ENCODE measurements around the gene ITGB5. TPM values are rescaled to one million over a fixed set of nuclear protein-coding genes. Genes with fewer than 3 reads are reported as not detected.
A peak's percentile ranks its signal among the peaks of the same experiment; 100 is the strongest.

ITGB5 gene
- total RNA-seq, 1 experiment from 2014 or later = 146 TPM

DNA sequence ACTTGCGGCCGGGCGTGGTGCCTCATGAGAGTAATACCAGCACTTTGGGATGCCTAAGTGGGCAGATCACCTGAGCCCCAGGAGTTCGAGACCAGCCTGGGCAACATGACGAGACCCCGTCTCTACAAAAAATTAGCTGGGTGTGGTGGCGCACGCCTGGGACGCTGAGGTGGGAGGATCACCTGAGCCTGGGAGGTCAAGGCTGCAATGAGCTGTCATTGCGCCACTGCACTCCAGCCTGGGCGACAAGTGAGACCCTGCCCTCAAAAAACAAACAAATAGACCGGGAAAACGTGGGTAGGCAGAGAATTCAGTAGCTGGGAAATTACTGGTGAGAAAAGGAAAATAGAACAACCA lies 156.2 kb downstream of the ITGB5 start:
- Histone ChIP-seq H3T11ph (ENCODE audit: low read length) (no peak overlapping the region), H2BK20ac (ENCODE audit: low read depth, low read length, poor library complexity, severe bottlenecking) (no peak overlapping the region), H2BK120ac (ENCODE audit: low read depth, low read length, poor library complexity, severe bottlenecking) (no peak overlapping the region), H3K4me1 (ENCODE audit: insufficient read depth, low read length) (no peaks in the 10 kb centered on the region), H4K91ac (ENCODE audit: insufficient read length, low read depth, low read length) (peak overlapping the region; percentile 8), H3K27ac (ENCODE audit: insufficient read length, low read depth, low read length) (no peak overlapping the region), H3K79me2 (ENCODE audit: insufficient read depth, low read length) (peaks cover 22% of the 10 kb centered on the region), H2AFZ (ENCODE audit: low read length) (no peak overlapping the region), H4K5ac (ENCODE audit: insufficient read length, low read depth, low read length) (no peak overlapping the region), H3K9ac (ENCODE audit: extremely low read depth, insufficient read length, low read length) (peak overlapping the region; percentile 99), H3K79me1 (ENCODE audit: insufficient read depth, low read depth, low read length, poor library complexity, severe bottlenecking) (peaks cover 9% of the 10 kb centered on the region), H2BK5ac (ENCODE audit: insufficient read length, low read length) (no peak overlapping the region), H3K27me3 (ENCODE audit: insufficient read depth, low read length) (no peaks in the 10 kb centered on the region), H3K56ac (ENCODE audit: insufficient read length, low read depth, low read length) (no peak overlapping the region), H2AK5ac (ENCODE audit: insufficient read length, low read length) (no peak overlapping the region), H4K8ac (replicated peaks; ENCODE audit: insufficient read length, low read depth, low read length) (no peak overlapping the region), H4K20me1 (ENCODE audit: control insufficient read depth, insufficient read depth, insufficient read length) (no peaks in the 10 kb centered on the region), H2BK15ac (ENCODE audit: low read depth, low read length) (no peak overlapping the region), H3K4me2 (ENCODE audit: insufficient read depth, insufficient read length, low read length) (peak overlapping the region; percentile 70), H3K4ac (ENCODE audit: low read depth, low read length) (peak overlapping the region; percentile 61), H3K14ac (ENCODE audit: insufficient read depth, low read length) (peak overlapping the region; percentile 98; the same call in 1 of the 2 replicates), H3K23ac (ENCODE audit: insufficient read length, low read depth, low read length) (no peak overlapping the region), H3K23me2 (ENCODE audit: insufficient read length, low read depth, low read length, poor library complexity, severe bottlenecking) (peaks cover 2% of the 10 kb centered on the region), H3K18ac (ENCODE audit: insufficient read length, low read depth, low read length) (peak overlapping the region; percentile 98), H2BK12ac (ENCODE audit: insufficient read length, low read depth, low read length) (no peak overlapping the region), H3K9me3 (ENCODE audit: control insufficient read depth, low read depth, low read length) (no peaks in the 10 kb centered on the region)
- TF ChIP-seq, protein P1, sequence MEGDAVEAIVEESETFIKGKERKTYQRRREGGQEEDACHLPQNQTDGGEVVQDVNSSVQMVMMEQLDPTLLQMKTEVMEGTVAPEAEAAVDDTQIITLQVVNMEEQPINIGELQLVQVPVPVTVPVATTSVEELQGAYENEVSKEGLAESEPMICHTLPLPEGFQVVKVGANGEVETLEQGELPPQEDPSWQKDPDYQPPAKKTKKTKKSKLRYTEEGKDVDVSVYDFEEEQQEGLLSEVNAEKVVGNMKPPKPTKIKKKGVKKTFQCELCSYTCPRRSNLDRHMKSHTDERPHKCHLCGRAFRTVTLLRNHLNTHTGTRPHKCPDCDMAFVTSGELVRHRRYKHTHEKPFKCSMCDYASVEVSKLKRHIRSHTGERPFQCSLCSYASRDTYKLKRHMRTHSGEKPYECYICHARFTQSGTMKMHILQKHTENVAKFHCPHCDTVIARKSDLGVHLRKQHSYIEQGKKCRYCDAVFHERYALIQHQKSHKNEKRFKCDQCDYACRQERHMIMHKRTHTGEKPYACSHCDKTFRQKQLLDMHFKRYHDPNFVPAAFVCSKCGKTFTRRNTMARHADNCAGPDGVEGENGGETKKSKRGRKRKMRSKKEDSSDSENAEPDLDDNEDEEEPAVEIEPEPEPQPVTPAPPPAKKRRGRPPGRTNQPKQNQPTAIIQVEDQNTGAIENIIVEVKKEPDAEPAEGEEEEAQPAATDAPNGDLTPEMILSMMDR (conservative IDR thresholded peaks at IDR 0.05) = no peak
- peak overlapping the region; percentile 98 to 100 (median 99); a peak in 6 of 7 replicates for H3K27ac Mint-ChIP-seq
- no peak for DNase-seq
- peaks cover 28% of the 10 kb centered on the region for H3K27me3 Mint-ChIP-seq (ENCODE audit: low read depth)
- H3K36me3 Mint-ChIP-seq (ENCODE audit: insufficient read depth in 1 of 3, low read depth in 3 of 3) = peaks cover 9 to 20% (median 13%) of the 10 kb centered on the region in 3 experiments; a peak in 6 of 7 replicates
- H3K9me3 Mint-ChIP-seq = no peaks in the 10 kb centered on the region
- WGBS (ENCODE audit: extremely low coverage, insufficient read length, low lambda C conversion rate) = no CpG with 5 or more reads among the region's 13 CpGs
- H3K4me3 Mint-ChIP-seq = peak overlapping the region; percentile 98 to 100
- H3K4me1 Mint-ChIP-seq = peaks cover 12 to 22% of the 10 kb centered on the region in 2 experiments
